ENCODE measurements around the gene PPFIBP1.
"Not testable (repeated sequence)": the region's sequence is repeated elsewhere in the genome, so short reads cannot be mapped to it uniquely, and the experiment has no call there.

DNA sequence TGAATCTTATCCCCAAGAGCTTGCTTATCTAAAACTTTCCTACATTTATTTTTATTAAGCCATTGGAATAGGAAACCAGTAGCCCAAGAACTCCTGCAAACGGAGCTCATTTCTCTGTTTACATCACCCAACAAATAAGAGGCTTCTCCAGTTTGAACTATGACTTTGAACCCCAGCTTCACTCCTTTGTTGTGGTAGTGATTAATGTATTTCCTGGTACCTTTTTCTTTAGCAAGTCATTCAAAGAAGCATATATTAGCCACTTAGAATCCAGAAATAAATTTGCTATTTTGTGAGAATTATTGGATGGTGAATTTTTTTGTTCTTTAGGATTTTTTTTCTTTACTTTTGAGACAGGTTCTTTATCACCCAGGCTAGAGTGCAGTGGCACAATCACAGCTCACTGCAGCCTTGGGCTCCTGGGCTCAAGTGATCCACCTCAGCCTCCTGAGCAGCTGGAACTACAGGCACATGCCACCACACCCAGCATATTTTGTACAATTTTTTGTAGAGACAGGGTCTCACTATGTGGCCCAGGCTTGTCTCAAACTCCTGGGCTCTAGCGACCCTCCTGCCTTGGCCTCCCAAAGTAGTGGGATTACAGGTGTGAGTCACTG is 104.0 kb downstream of the PPFIBP1 start:
- TF ChIP-seq, protein P1, sequence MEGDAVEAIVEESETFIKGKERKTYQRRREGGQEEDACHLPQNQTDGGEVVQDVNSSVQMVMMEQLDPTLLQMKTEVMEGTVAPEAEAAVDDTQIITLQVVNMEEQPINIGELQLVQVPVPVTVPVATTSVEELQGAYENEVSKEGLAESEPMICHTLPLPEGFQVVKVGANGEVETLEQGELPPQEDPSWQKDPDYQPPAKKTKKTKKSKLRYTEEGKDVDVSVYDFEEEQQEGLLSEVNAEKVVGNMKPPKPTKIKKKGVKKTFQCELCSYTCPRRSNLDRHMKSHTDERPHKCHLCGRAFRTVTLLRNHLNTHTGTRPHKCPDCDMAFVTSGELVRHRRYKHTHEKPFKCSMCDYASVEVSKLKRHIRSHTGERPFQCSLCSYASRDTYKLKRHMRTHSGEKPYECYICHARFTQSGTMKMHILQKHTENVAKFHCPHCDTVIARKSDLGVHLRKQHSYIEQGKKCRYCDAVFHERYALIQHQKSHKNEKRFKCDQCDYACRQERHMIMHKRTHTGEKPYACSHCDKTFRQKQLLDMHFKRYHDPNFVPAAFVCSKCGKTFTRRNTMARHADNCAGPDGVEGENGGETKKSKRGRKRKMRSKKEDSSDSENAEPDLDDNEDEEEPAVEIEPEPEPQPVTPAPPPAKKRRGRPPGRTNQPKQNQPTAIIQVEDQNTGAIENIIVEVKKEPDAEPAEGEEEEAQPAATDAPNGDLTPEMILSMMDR (IDR thresholded peaks at IDR 0.05) = not testable (repeated sequence)
- TF ChIP-seq POLR2A (IDR thresholded peaks at IDR 0.05) = not testable (repeated sequence)
